ENCODE data around the gene SYNRG.
A peak's percentile ranks its signal among the peaks of the same experiment; 100 is the strongest.

Gene SYNRG

DNA sequence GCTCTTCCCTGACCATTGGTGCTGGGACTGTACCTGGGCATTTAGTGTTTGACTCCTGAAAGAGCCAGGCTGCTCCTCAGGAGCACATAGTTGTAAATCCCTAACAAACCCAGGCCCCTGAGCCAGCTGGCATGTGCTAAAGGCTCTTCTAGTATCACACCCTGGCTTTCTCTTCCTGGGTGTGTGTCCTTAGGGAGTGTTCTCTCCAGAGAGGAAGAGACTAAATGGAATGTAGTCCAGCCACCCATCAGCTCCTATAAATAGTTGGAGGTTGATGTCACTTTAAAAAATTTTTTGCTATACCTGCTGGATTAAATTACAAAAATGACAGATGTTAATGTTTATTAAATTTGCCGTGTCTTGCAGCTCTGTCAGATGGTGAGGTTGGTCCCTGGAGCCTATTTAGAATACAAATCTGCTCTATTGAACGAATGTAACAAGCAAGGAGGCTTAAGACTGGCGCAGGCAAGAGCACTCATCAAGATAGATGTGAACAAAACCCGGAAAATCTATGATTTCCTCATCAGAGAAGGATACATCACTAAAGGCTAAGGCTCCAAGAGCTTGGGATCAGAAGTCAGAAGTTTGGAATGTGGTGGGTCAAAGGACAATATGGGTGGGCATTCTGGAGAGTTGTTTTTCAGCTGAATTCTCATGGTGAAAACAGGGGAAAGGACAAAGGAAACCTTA is 132.6 kb downstream of the SYNRG start:
- peak; percentile 74 to 87 for DNase-seq
- Histone ChIP-seq H3K27me3 (ENCODE audit: insufficient read depth, low read length) (no peaks in the 10 kb centered on the region), H2AK5ac (ENCODE audit: low read length) (no peak overlapping the region), H2BK5ac (ENCODE audit: low read depth, low read length, poor library complexity) (peak overlapping the region; percentile 75), H3K9me3 (ENCODE audit: insufficient read depth, low read depth, low read length) (no peaks in the 10 kb centered on the region), H3K27ac (ENCODE audit: low read depth, low read length) (peak overlapping the region; percentile 70), H2BK12ac (ENCODE audit: low read length) (peak overlapping the region; percentile 46), H3K4me3 (ENCODE audit: low read depth, low read length) (no peak overlapping the region), H3K9ac (ENCODE audit: low read length) (no peak overlapping the region), H3K23ac (ENCODE audit: low read length) (no peak overlapping the region), H3K4me1 (ENCODE audit: control insufficient read depth in 1 of 2, insufficient read depth in 2 of 2, low read length in 2 of 2) (peaks cover 8 to 15% of the 10 kb centered on the region in 2 experiments), H4K91ac (ENCODE audit: low read depth, low read length) (peak overlapping the region; percentile 66), H4K8ac (ENCODE audit: low read depth, low read length) (no peak overlapping the region), H3K14ac (ENCODE audit: low read length) (peak overlapping the region; percentile 66), H4K12ac (ENCODE audit: low read depth, low read length) (no peak overlapping the region), H3K4ac (ENCODE audit: low read depth, low read length) (no peak overlapping the region), H2AFZ (ENCODE audit: insufficient read depth, low read length, poor library complexity) (no peak overlapping the region), H2BK120ac (ENCODE audit: insufficient read depth, low read length, poor library complexity) (peak overlapping the region; percentile 46), H3K18ac (ENCODE audit: low read length) (no peak overlapping the region), H3K79me1 (ENCODE audit: low read length) (peaks cover 7% of the 10 kb centered on the region), H3K79me2 (ENCODE audit: control insufficient read depth, insufficient read depth, low read length, poor library complexity) (no peaks in the 10 kb centered on the region), H3K4me2 (ENCODE audit: low read length) (no peak overlapping the region), H3K36me3 (ENCODE audit: control insufficient read depth in 1 of 2, insufficient read depth in 2 of 2, low read length in 2 of 2) (peaks cover 2 to 17% of the 10 kb centered on the region in 2 experiments)
- WGBS (ENCODE audit: extremely low coverage, insufficient coverage, insufficient read length), result no CpG with 5 or more reads among the region's 4 CpGs

DNA sequence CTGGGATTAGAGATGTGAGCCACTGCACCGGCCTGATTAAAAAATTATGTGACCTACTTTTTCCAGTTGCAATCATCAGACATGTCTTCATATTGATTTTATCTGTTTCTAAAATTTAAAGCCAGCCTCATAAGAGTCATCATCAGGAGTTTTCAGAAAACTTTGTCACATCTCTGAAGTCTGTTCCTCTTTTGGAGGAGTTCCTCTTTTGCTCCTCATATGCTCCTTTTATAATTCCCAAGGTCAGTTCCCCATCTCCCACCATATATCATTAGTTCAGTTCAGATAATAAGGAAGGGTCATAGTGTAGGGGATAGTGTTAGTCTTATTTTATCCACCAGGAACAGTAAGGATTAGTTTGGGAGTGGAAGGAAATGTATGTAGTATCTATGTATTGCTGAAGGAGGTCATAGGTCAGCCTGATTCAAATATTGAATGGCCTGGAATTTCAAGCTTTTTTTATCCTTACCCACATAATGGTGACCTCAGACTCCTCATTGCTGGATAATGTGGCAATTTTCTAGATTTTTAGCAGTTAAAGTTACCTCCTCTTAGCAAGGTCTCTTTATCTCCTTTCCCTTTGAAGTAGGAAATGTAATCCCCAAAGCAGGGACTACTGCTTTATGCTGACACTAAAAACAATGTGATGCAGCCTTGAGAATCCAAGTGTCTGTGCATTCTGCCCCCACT is 133.3 kb downstream of the SYNRG start:
- Histone ChIP-seq H2AFZ (ENCODE audit: insufficient read depth, low read length, poor library complexity) (no peak overlapping the region), H2BK5ac (ENCODE audit: low read depth, low read length, poor library complexity) (peak overlapping the region; percentile 75), H3K9me3 (ENCODE audit: insufficient read depth, low read depth, low read length) (no peaks in the 10 kb centered on the region), H2BK12ac (ENCODE audit: low read length) (peak overlapping the region; percentile 46), H2BK120ac (ENCODE audit: insufficient read depth, low read length, poor library complexity) (peak overlapping the region; percentile 46), H3K23ac (ENCODE audit: low read length) (no peak overlapping the region), H3K27me3 (ENCODE audit: insufficient read depth, low read length) (no peaks in the 10 kb centered on the region), H3K4me2 (ENCODE audit: low read length) (no peak overlapping the region), H3K4me3 (ENCODE audit: low read depth, low read length) (no peak overlapping the region), H3K4me1 (ENCODE audit: control insufficient read depth in 1 of 2, insufficient read depth in 2 of 2, low read length in 2 of 2) (peaks cover 8 to 10% of the 10 kb centered on the region in 2 experiments), H3K18ac (ENCODE audit: low read length) (no peak overlapping the region), H4K91ac (ENCODE audit: low read depth, low read length) (peak overlapping the region; percentile 66), H3K14ac (ENCODE audit: low read length) (peak overlapping the region; percentile 66), H3K27ac (ENCODE audit: low read depth, low read length) (peak overlapping the region; percentile 70), H4K12ac (ENCODE audit: low read depth, low read length) (no peak overlapping the region), H3K36me3 (ENCODE audit: control insufficient read depth in 1 of 2, insufficient read depth in 2 of 2, low read length in 2 of 2) (peaks cover 2 to 19% of the 10 kb centered on the region in 2 experiments), H3K79me2 (ENCODE audit: control insufficient read depth, insufficient read depth, low read length, poor library complexity) (no peaks in the 10 kb centered on the region), H4K8ac (ENCODE audit: low read depth, low read length) (no peak overlapping the region), H3K79me1 (ENCODE audit: low read length) (peaks cover 7% of the 10 kb centered on the region), H3K4ac (ENCODE audit: low read depth, low read length) (no peak overlapping the region), H2AK5ac (ENCODE audit: low read length) (no peak overlapping the region), H3K9ac (ENCODE audit: low read length) (no peak overlapping the region)
- no CpG with 5 or more reads among the region's 1 CpG for WGBS (ENCODE audit: extremely low coverage, insufficient coverage, insufficient read length)
- peak in 1 of 2 donors; percentile 74 for DNase-seq

DNA sequence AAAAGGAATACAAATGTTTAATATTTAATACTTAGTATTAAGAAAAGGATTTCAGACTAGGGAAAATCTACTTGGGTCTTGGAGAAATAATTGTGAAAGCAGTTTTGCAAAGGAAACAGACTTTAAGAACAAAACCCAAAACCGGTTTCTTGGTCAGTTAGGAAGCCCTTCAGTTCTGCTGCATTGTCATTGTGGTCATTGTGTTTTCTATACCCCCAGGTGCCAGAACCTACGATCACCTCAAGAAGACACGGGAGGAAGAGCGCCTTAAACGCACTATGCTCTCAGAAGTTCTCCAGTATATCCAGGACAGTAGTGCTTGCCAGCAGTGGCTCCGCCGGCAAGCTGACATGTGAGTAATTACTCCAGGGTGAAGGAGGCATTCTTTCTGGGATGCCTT is 139.0 kb downstream of the SYNRG start:
- Histone ChIP-seq H3K23ac (ENCODE audit: low read length) (no peak overlapping the region), H2BK12ac (ENCODE audit: low read length) (no peak overlapping the region), H3K36me3 (ENCODE audit: control insufficient read depth in 1 of 2, insufficient read depth in 2 of 2, low read length in 2 of 2) (peaks cover 7 to 25% of the 10 kb centered on the region in 2 experiments), H3K79me2 (ENCODE audit: control insufficient read depth, insufficient read depth, low read length, poor library complexity) (no peaks in the 10 kb centered on the region), H4K8ac (ENCODE audit: low read depth, low read length) (no peak overlapping the region), H3K4me3 (ENCODE audit: low read depth, low read length) (no peak overlapping the region), H2AK5ac (ENCODE audit: low read length) (no peak overlapping the region), H4K12ac (ENCODE audit: low read depth, low read length) (no peak overlapping the region), H3K27ac (ENCODE audit: low read depth, low read length) (no peak overlapping the region), H3K4ac (ENCODE audit: low read depth, low read length) (no peak overlapping the region), H2AFZ (ENCODE audit: insufficient read depth, low read length, poor library complexity) (no peak overlapping the region), H2BK5ac (ENCODE audit: low read depth, low read length, poor library complexity) (no peak overlapping the region), H2BK120ac (ENCODE audit: insufficient read depth, low read length, poor library complexity) (no peak overlapping the region), H3K14ac (ENCODE audit: low read length) (no peak overlapping the region), H3K9ac (ENCODE audit: low read length) (no peak overlapping the region), H3K18ac (ENCODE audit: low read length) (no peak overlapping the region), H3K27me3 (ENCODE audit: insufficient read depth, low read length) (no peaks in the 10 kb centered on the region), H4K91ac (ENCODE audit: low read depth, low read length) (no peak overlapping the region), H3K4me1 (ENCODE audit: control insufficient read depth in 1 of 2, insufficient read depth in 2 of 2, low read length in 2 of 2) (peaks cover 0 to 2% of the 10 kb centered on the region in 2 experiments), H3K9me3 (ENCODE audit: insufficient read depth, low read depth, low read length) (no peaks in the 10 kb centered on the region), H3K4me2 (ENCODE audit: low read length) (no peak overlapping the region), H3K79me1 (ENCODE audit: low read length) (no peaks in the 10 kb centered on the region)
- no peak for DNase-seq
- no CpG with 5 or more reads among the region's 7 CpGs for WGBS (ENCODE audit: extremely low coverage, insufficient coverage, insufficient read length)

DNA sequence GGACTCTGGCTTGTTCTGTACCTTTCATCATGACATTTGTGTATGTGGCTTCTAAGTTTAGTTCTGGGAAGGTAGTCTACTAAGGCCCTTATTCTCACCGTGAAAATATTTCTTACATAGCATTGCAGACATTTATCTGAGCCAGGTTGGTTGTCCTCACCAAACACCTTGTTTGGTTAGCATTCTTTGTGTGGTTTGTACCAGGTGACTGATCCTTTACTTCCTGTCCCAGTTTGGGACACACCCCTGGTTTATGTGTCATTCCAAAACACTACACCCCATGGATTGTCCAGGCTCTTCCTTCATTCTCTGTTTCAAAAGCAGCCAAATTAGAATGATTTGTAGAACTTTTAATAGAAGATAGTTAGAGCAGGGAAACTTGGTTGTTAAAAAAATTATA is 142.7 kb downstream of the SYNRG start:
- H3K4me1 ChIP-seq (ENCODE audit: control insufficient read depth in 1 of 2, insufficient read depth in 2 of 2, low read length in 2 of 2), result no peaks in the 10 kb centered on the region
- no peaks in the 10 kb centered on the region for H3K9me3 ChIP-seq (ENCODE audit: insufficient read depth, low read depth, low read length)
- no peaks in the 10 kb centered on the region for H3K79me2 ChIP-seq (ENCODE audit: control insufficient read depth, insufficient read depth, low read length, poor library complexity)
- H3K79me1 ChIP-seq (ENCODE audit: low read length), result no peaks in the 10 kb centered on the region
- H3K14ac ChIP-seq (ENCODE audit: low read length), result no peak overlapping the region
- no peak overlapping the region for H3K4ac ChIP-seq (ENCODE audit: low read depth, low read length)
- H3K27ac ChIP-seq (ENCODE audit: low read depth, low read length), result no peak overlapping the region
- no peak overlapping the region for H3K18ac ChIP-seq (ENCODE audit: low read length)
- DNase-seq, result peak; percentile 46 to 79
- H3K23ac ChIP-seq (ENCODE audit: low read length), result no peak overlapping the region
- WGBS (ENCODE audit: extremely low coverage, insufficient coverage, insufficient read length), result no CpG with 5 or more reads among the region's 1 CpG
- H3K36me3 ChIP-seq (ENCODE audit: control insufficient read depth in 1 of 2, insufficient read depth in 2 of 2, low read length in 2 of 2), result peaks cover 6 to 15% of the 10 kb centered on the region in 2 experiments
- no peak overlapping the region for H4K8ac ChIP-seq (ENCODE audit: low read depth, low read length)
- no peak overlapping the region for H2BK5ac ChIP-seq (ENCODE audit: low read depth, low read length, poor library complexity)
- no peak overlapping the region for H4K91ac ChIP-seq (ENCODE audit: low read depth, low read length)
- H3K9ac ChIP-seq (ENCODE audit: low read length), result no peak overlapping the region
- H2AK5ac ChIP-seq (ENCODE audit: low read length), result no peak overlapping the region
- H3K27me3 ChIP-seq (ENCODE audit: insufficient read depth, low read length), result no peaks in the 10 kb centered on the region
- H2AFZ ChIP-seq (ENCODE audit: insufficient read depth, low read length, poor library complexity), result no peak overlapping the region
- no peak overlapping the region for H3K4me3 ChIP-seq (ENCODE audit: low read depth, low read length)
- no peak overlapping the region for H2BK120ac ChIP-seq (ENCODE audit: insufficient read depth, low read length, poor library complexity)
- H3K4me2 ChIP-seq (ENCODE audit: low read length), result no peak overlapping the region
- H4K12ac ChIP-seq (ENCODE audit: low read depth, low read length), result no peak overlapping the region
- H2BK12ac ChIP-seq (ENCODE audit: low read length), result no peak overlapping the region
